ENCODE measurements around the gene FRAS1. TPM values are rescaled to one million over a fixed set of nuclear protein-coding genes. Genes with fewer than 3 reads are reported as not detected.
"Not testable (repeated sequence)": the region's sequence is repeated elsewhere in the genome, so short reads cannot be mapped to it uniquely, and the experiment has no call there.

Gene FRAS1
- total RNA-seq, 1 donor from 2014 or later = 6.8 TPM

DNA sequence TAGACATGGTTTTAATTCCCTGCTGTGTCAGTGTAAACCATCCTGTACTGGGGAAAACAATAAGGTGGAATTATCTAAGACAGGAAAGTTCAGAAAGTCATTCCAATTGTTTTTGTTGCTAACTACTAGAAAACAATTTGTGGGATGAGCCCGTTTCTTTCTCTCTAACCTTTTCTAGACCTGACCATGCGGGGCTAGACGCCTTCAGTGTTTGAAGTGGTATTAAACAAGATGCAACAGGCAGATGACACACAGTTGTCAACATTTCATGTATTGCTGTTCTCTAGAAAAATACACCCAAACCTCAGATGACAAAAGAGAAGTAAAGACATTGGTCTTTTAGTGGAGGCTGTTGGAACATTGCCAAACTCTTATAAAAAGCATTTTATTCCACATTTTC is 105.7 kb downstream of the FRAS1 start:
- DNase-seq (ENCODE audit: low spot score) = no peak

DNA sequence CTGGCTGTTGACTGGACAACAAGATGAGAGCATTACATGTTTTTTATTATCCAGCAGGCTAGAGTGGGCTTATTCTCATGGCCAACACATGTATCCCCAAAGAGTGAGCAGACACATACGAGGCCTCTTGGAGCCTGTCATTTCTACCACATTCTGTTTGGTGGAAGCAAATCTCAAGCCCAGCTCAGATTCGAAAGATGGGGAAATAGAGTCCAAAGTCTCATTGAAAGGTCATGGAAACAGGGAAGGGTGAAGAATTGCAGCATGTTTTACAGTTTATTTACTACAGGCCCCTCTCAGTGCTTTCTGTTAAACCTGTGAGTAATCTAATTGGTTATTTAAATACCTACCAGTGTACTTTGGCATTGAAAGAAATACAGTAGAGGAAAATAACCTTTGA is 108.6 kb downstream of the FRAS1 start:
- no peak for DNase-seq (ENCODE audit: low spot score)

DNA sequence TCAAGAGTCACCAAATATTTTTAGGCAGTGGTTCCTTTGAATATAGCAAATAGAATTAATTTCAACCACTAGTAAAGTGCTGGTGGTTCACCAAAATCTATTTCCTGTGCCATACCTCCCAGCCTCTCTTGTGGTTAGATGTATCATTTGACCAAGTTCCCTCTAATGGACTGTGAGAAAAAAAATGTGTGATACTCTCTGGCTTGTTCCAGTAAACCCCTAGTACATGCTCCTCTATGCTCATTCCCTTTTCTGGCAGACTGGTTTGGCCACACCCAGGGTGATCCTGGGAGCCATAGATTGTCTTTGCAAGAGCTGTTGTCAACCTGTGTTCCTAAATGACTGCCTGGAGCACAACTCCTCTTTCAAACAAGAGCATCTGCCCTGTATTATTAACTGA is 109.5 kb downstream of the FRAS1 start:
- DNase-seq (ENCODE audit: low spot score) = no peak

- no peak for DNase-seq (ENCODE audit: low spot score)
Observed at GRCh38 chr4:78167510-78167909, 110.4 kb downstream of the FRAS1 start.

GRCh38 chr4:78168029-78168428 is 110.9 kb downstream of the FRAS1 start:
- DNase-seq (ENCODE audit: low spot score) = no peak

- no peak for DNase-seq (ENCODE audit: low spot score)
Observed at GRCh38 chr4:78169728-78170127, 112.6 kb downstream of the FRAS1 start.

- DNase-seq (ENCODE audit: low spot score) = no peak
Observed at GRCh38 chr4:78171482-78171881, 114.4 kb downstream of the FRAS1 start.

GRCh38 chr4:78174891-78175290 is 117.8 kb downstream of the FRAS1 start:
- no peak for DNase-seq (ENCODE audit: low spot score)

- no peak for DNase-seq (ENCODE audit: low spot score)
Observed at GRCh38 chr4:78179196-78179595, 122.1 kb downstream of the FRAS1 start.

DNA sequence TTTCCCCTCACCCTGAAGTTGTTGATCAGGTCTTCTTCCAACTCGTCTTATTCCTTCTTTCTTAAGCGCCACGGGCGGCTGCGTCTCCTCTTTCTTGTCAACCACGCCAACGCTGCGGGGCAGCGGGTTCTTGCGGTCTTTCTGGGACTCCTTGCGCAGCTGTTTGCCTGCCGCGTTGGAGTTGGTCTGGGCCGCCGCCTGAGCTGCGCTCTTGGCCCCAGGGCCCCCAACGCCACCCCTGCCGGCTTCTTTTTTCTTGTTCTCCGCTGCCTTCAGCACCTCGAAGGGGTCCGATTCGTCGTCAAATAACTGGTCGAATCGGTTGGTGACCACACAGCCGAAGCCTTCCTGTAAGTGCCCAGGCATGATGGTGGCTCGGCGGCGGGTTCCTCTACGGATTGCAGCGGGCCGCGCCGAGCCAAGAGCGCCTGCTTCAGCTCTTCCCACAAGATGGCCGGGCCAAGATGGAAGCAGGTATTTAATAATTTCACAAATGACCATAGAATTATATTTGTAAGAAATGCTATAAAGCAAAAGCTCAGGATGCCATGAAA is 124.6 kb downstream of the FRAS1 start:
- not testable (repeated sequence) for DNase-seq (ENCODE audit: low spot score)

DNA sequence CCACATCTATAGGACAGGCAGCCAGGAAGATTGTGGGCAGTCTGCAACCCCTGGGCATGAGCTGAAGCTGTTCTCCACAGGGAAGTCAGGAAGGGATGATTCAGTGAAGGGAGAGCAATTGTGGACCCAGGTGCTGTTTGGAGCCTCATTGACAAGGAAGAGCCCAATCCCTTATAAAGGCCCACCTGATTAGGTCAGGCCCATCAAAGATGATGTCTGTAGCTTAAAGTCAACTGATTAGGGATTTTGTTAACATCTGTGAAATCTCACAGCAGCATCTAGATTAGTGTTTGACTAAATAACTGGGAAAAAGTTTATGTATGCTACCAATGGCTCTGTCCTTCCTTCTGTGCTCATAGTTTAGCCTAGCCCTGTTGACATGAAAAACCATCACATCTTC is 127.5 kb downstream of the FRAS1 start:
- DNase-seq (ENCODE audit: low spot score) = no peak

DNA sequence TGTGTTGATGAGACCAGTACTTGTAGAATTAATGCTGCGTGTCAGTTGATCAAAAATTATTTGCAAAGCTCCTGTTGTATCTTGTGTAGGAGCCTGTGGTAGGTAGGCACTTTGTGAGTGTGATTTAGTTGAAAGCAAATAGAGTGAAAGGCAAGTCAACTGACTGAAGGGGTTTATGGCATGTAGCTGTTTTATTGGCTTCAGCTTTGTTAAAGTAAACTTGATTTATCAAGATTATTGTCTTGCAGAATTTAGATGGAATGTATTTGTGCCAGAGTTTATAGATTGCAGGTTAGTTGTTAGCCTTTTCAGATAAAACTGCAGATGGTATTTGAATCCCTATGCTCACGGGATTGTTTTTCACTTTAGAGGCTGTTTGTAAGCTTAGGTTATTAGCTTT is 128.0 kb downstream of the FRAS1 start:
- DNase-seq (ENCODE audit: low spot score) = no peak

- no peak for DNase-seq (ENCODE audit: low spot score)
Observed at GRCh38 chr4:78186597-78187543, 129.7 kb downstream of the FRAS1 start.

- DNase-seq (ENCODE audit: low spot score) = no peak
Observed at GRCh38 chr4:78190068-78190467, 132.9 kb downstream of the FRAS1 start.

DNA sequence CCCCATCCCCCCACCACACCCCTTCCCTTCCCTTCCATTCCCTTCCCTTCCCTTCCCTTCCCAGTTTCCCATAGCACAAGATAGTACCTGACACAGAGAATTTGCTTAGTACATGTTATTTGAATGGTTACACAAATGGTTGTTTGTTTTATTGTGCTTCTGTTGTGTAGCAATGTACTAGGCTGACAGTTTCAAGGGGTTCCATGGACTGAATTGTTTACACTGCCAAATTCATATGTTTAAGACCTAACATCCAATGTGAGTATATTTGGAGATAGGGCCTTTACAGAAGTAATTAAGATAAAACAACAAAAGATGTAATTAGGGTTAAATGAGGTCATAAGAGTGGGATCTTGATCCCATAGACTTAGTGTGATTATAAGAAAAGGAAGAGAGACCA is 133.5 kb downstream of the FRAS1 start:
- no peak for DNase-seq (ENCODE audit: low spot score)

DNA sequence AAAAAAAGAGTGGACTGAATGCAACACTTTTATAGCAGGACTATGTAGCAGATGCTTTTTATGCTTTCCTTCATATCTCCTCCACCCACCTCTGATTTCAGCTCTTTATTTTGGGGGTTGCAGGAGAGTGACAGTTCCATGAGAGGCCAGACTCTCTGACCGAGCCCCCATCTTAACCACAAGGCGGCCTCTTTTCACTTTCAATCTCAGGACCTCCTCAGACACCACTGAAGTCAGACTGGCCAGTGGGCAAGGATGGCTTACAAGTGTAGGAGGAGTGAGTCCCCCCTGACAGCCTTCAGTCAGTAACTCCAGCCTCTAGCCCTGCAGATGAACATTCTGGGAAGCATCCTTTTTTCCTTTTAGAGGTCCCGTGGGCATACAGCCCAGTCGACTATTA is 140.8 kb downstream of the FRAS1 start:
- DNase-seq (ENCODE audit: low spot score) = no peak

DNA sequence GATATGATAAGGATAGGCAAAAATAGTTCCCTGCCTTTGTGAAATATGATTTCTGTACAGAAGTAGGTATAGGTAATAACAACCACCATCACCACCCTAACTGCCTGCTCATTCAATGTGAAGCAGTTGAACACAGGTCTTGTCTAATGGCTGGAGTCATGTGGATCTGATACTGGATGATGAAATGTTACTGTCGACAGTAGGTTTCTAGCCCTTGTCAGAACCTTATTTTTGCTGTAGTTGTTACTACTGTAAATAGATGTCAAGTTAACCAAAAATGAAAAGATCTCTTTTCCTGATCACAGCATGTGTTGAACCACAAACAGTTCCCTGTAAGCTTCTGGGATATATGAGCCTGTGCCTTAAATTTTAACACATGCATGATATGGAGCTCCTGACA is 142.9 kb downstream of the FRAS1 start:
- no peak for DNase-seq (ENCODE audit: low spot score)

DNA sequence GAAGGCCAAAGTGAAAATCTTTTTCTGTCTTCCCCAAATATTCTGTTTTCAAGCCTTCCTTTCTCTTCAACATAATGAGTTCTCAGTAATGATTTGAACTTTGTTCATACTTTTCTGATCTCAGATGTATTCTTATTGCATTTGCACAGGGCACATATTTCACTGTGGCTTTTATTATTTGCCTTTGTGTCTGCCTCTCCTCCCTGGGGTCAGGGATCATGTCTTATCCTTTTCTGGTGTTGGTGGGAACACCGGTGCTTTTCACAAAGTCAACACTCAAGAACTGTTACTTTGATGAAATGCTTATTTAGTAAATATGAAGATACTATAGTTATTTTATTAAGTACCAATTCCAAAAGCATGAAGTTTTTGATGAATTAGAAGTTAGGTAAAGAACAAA is 143.8 kb downstream of the FRAS1 start:
- DNase-seq (ENCODE audit: low spot score) = no peak

- DNase-seq (ENCODE audit: low spot score) = no peak
Observed at GRCh38 chr4:78204176-78204575, 147.1 kb downstream of the FRAS1 start.

- DNase-seq (ENCODE audit: low spot score) = no peak
Observed at GRCh38 chr4:78205591-78205990, 148.5 kb downstream of the FRAS1 start.

DNA sequence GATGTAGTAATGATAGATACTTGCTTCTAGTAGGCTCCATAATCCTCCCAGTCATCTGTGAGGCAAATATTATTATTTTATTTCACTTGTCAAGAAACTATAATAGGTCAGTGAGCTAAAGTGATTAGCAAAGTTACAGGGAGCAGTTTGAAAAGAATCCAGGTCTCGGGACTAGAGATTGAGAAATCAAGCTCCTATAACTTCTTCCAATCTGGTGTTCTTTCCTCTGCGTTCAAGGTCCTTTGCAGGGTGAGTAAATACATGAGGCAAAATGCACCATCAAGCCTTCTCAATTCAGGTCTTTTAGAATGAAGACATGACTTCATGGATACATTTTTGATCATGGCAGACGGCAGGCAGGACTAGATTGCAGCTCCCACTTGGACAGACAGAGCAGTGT is 150.4 kb downstream of the FRAS1 start:
- no peak for DNase-seq (ENCODE audit: low spot score)

GRCh38 chr4:78207951-78208350 is 150.8 kb downstream of the FRAS1 start:
- no peak for DNase-seq (ENCODE audit: low spot score)

- DNase-seq (ENCODE audit: low spot score) = not testable (repeated sequence)
Observed at GRCh38 chr4:78208896-78209295, 151.8 kb downstream of the FRAS1 start.

Measured in mucosa of gallbladder (tissue), 1 donor.